K562 (cell line): ENCODE data around the gene MPZL1. TPM values are rescaled to one million over a fixed set of nuclear protein-coding genes. Genes with fewer than 3 reads are reported as not detected.

ENCODE experiments used
- ATAC-seq: fragments of 200-7000 bp; cut with Tn5 transposase; 3 replicates; pipeline ENCODE4 v1.9.1; 2020; ENCODE audit warnings: moderate library complexity
- BruUV-seq: library from RNA; stranded (reverse); fragments of 400-500 nt; replicated peaks from 2 replicates; lab custom pipeline; 2021; lab: Mats Ljungman, UMichigan
- CTCF ChIA-PET: fragments of 300-600 bp; formaldehyde crosslinking; extraction: SDS; loops from one replicate; lab custom pipeline; 2021; ENCODE audit warnings: low intra/inter-chr PET ratio; lab: Yijun Ruan, JAX
- POLR2A ChIA-PET: fragments of 300-600, 350-650 bp; sonication (Branson Sonifier 250); formaldehyde crosslinking; extraction: SDS; loops from one replicate; lab custom pipeline; 2021; ENCODE audit warnings: antibody characterized with exemption, inconsistent platforms; lab: Yijun Ruan, JAX
- DNase-seq, 4 experiments: peaks; one replicate each; pipeline versions ENCODE4 v3.0.0 to v3.0.0-alpha.2; 2011 to 2018; ENCODE audit warnings: low spot score in 3 of 4, mixed read lengths in 3 of 4; ENCODE audit errors: extremely low read depth in 1 of 4
- FAIRE-seq: peaks from 2 replicates; lab custom pipeline; 2011; peaks lifted over from hg19 to GRCh38; lab: Jason Lieb, UNC
- H2AFZ ChIP-seq: 2 replicates; pipeline ENCODE4 v1.6.0; 2011; ENCODE audit warnings: low read depth, low read length, control low read depth, inconsistent platforms
- H3K27ac ChIP-seq: fragments of 200-600 bp; 3 replicates; pipeline ENCODE4 v1.8.0; 2011; ENCODE audit warnings: low read depth, mild to moderate bottlenecking, control low read depth, inconsistent platforms, low read length, moderate library complexity, mixed read lengths; ENCODE audit errors: extremely low read depth
- H3K27me3 ChIP-seq, 2 experiments: fragments of 300-600 bp in 1 of 2; 2 replicates in 1 of 2; 3 replicates in 1 of 2; pipeline versions ENCODE4 v1.6.0 to v1.8.0; 2011; ENCODE audit warnings: inconsistent platforms in 2 of 2, low read length in 2 of 2, mild to moderate bottlenecking in 1 of 2, mixed read lengths in 1 of 2, moderate library complexity in 1 of 2; ENCODE audit not compliant: control insufficient read depth in 2 of 2, insufficient read depth in 2 of 2
- H3K36me3 ChIP-seq: fragments of 300-600 bp; 3 replicates; pipeline ENCODE4 v1.8.0; 2011; ENCODE audit warnings: mild to moderate bottlenecking, low read length, inconsistent platforms; ENCODE audit not compliant: control insufficient read depth, insufficient read depth
- H3K4me1 ChIP-seq, 2 experiments: fragments of 200-600 bp in 1 of 2; replicated peaks in 1 of 2; 2 replicates in 1 of 2; 3 replicates in 1 of 2; pipeline versions ENCODE4 v1.5.1 to v1.8.0; 2011; ENCODE audit warnings: inconsistent platforms in 2 of 2, low read length in 2 of 2, mild to moderate bottlenecking in 1 of 2, mixed read lengths in 1 of 2, moderate library complexity in 1 of 2; ENCODE audit not compliant: control insufficient read depth in 2 of 2, insufficient read depth in 2 of 2
- H3K4me2 ChIP-seq: 2 replicates; pipeline ENCODE4 v1.6.1; 2011; ENCODE audit warnings: low read length, control low read depth, inconsistent platforms, mixed read lengths; ENCODE audit not compliant: insufficient read depth
- H3K4me3 ChIP-seq: fragments of 200-600 bp; sonication (generic), shearing (Covaris generic); 2 replicates; pipeline ENCODE4 v1.5.1; 2016; ENCODE audit warnings: control low read depth, inconsistent platforms
- H3K79me2 ChIP-seq: fragments of 200-600 bp; 3 replicates; pipeline ENCODE4 v1.8.0; 2011; ENCODE audit warnings: low read length, inconsistent platforms; ENCODE audit not compliant: control insufficient read depth, insufficient read depth
- H3K9ac ChIP-seq, 2 experiments: 2 replicates each; pipeline versions ENCODE4 v1.6.0 to v1.6.1; 2011; ENCODE audit warnings: low read depth in 2 of 2, low read length in 2 of 2, control low read depth in 1 of 2, inconsistent platforms in 1 of 2, mild to moderate bottlenecking in 1 of 2, mixed read lengths in 1 of 2; ENCODE audit not compliant: insufficient read depth in 1 of 2
- H3K9me1 ChIP-seq: one replicate; pipeline ENCODE4 v1.6.0; 2011; ENCODE audit warnings: inconsistent platforms, mild to moderate bottlenecking, low read length, moderate library complexity; ENCODE audit not compliant: control insufficient read depth, insufficient read depth
- H3K9me3 ChIP-seq: replicated peaks from 2 replicates; pipeline ENCODE4 v1.5.1; 2011; ENCODE audit warnings: low read depth, low read length, inconsistent platforms; ENCODE audit not compliant: control insufficient read depth, insufficient read depth
- H4K20me1 ChIP-seq: replicated peaks from 2 replicates; pipeline ENCODE4 v1.6.1; 2011; ENCODE audit warnings: low read length, inconsistent platforms, mixed read lengths; ENCODE audit not compliant: control insufficient read depth, insufficient read depth
- ELF4 ChIP-seq: fragments of 450-650 bp; formaldehyde crosslinking; IDR thresholded peaks from 2 replicates; pipeline ENCODE4 v1.4.0; 2022; ENCODE audit warnings: missing genetic modification characterization
- MAFG ChIP-seq: fragments of 450-650 bp; conservative IDR thresholded peaks from 2 replicates; pipeline ENCODE4 v1.6.1; 2016; ENCODE audit warnings: missing genetic modification characterization, missing compliant biosample characterization
- NCOR1 ChIP-seq: fragments of 450-650 bp; IDR thresholded peaks from 2 replicates; pipeline ENCODE4 v1.6.1; 2016; ENCODE audit warnings: mild to moderate bottlenecking, moderate library complexity
- ZNF217 ChIP-seq: sonication (generic); formaldehyde crosslinking; IDR thresholded peaks from 2 replicates; pipeline ENCODE4 v1.8.0; 2022; ENCODE audit warnings: mild to moderate bottlenecking, missing genetic modification reagents
- ZNF436 ChIP-seq: fragments of 250-450, 450-650 bp; sonication (Bioruptor Pico); formaldehyde crosslinking; IDR thresholded peaks from 2 replicates; pipeline ENCODE4 v1.7.0; 2020; ENCODE audit warnings: mild to moderate bottlenecking
- ZNF707 ChIP-seq: fragments of 250-450 bp; sonication (Bioruptor Pico); conservative IDR thresholded peaks from 2 replicates; pipeline ENCODE4 v1.8.0; 2022; ENCODE audit warnings: inconsistent platforms, mild to moderate bottlenecking, moderate library complexity
- WGBS: fragments of 100-300 bp; shearing (Covaris generic); methylation state at CpG from one replicate; pipeline ENCODE4 v1.1.6; 2016; ENCODE audit warnings: low coverage, mixed read lengths; ENCODE audit not compliant: insufficient coverage; ENCODE audit errors: missing lambda C conversion rate; 5-methylcytosine and 5-hydroxymethylcytosine counted together
- in situ Hi-C: fragments of 300-500 bp; cut with MboI; formaldehyde crosslinking; loops from 4 replicates; pipeline ENCODE4 v1.15.0; 2018; ENCODE audit warnings: inconsistent platforms, mixed read lengths
- intact Hi-C: fragments of 100-400 bp; cut with micrococcal nuclease; formaldehyde crosslinking; loops from 2 replicates; pipeline ENCODE4 v1.14.2; 2022
- polyA plus RNA-seq, 8 experiments: library from polyadenylated mRNA; depleted of rRNA in 4 of 8; stranded (reverse) in 5 of 8; unstranded in 3 of 8; fragments of >200 nt; fragmentation: Nextera tagmentation in 2 of 8; fragmentation: Illumina TruSeq in 1 of 8; extraction: Ambion mirVana in 2 of 8; extraction: Trizol in 1 of 8; gene quantifications; 2 replicates each; pipeline versions ENCODE4 v1.2.1 to v1.2.3, GENCODE V29; 2011 to 2014; ENCODE audit warnings: inconsistent platforms in 1 of 8, missing spikeins in 1 of 8
- total RNA-seq, 7 experiments: library from RNA; depleted of rRNA in 6 of 7; stranded (reverse); fragments of >200 nt in 6 of 7; fragmentation: Illumina TruSeq in 2 of 7; extraction: Trizol in 2 of 7; gene quantifications; 2 replicates each; pipeline versions ENCODE4 v1.2.1 to v1.2.3, GENCODE V29; 2011 to 2021; ENCODE audit warnings: low replicate concordance in 1 of 7

The MPZL1 gene
- total and polyA plus RNA-seq, 9 of the 15 experiments (the other 6 are each of a cell fraction or from before 2014, with no cell fraction given) = 14.5 to 153 (median 66.5) TPM

- Histone ChIP-seq H3K27me3 (no peaks in the 10 kb centered on the region), H3K79me2 (no peaks in the 10 kb centered on the region), H3K4me3 (no peak overlapping the region), H3K36me3 (peaks cover 41% of the 10 kb centered on the region), H3K27ac (no peak overlapping the region), H3K4me1 (peaks cover 8 to 22% of the 10 kb centered on the region in 2 experiments; a peak in 4 of 5 replicates), H3K4me2 (no peak overlapping the region), H3K9me1 (peaks cover 3% of the 10 kb centered on the region), H3K9ac (no peak overlapping the region), H3K9me3 (no peaks in the 10 kb centered on the region), H4K20me1 (0 out of 2 replicates have a peak, but pooled peaks cover 3% of the 10 kb centered on the region), H2AFZ (no peak overlapping the region)
- TF ChIP-seq NCOR1 = no peak
- TF ChIP-seq ZNF436 = no peak
- no peak for TF ChIP-seq ELF4 (CRISPR knock-in tag)
- no peak for TF ChIP-seq ZNF217 (CRISPR knock-in tag)
- TF ChIP-seq ZNF707 (CRISPR knock-in tag) = no peak
- no peak for TF ChIP-seq MAFG (tag)
- in situ Hi-C loops (loop anchor here (25.0 kb wide), 2 partner anchors 1494 to 1669 kb away; no protein-coding TSS in a partner anchor), intact Hi-C loops (loop anchor here (10.0 kb wide), 2 partner anchors 237 to 403 kb away; no protein-coding TSS in a partner anchor)
- FAIRE-seq (peak; percentile 6), DNase-seq (no peak), ATAC-seq (no peak)
- no TSS peak for BruUV-seq
- POLR2A ChIA-PET = interaction anchor here (1.1 to 1.2 kb wide), 3 partner anchors 26 to 138 kb away, joined by 3 to 5 read pairs (median 4); no protein-coding TSS in a partner anchor
- WGBS = 66% methylated on average over 5 of the region's 5 CpGs
- CTCF ChIA-PET = interaction anchor here (0.6 kb wide), 1 partner anchor 50 kb away, joined by 3 read pairs; no protein-coding TSS in a partner anchor
Observed at GRCh38 chr1:167681451-167682098, 40.2 kb upstream of the MPZL1 start.
